NT2/D1 (cell line): ENCODE measurements around the gene P4HB.
A peak's percentile ranks its signal among the peaks of the same experiment; 100 is the strongest.

ENCODE experiments used
- DNase-seq: peaks from one replicate; pipeline ENCODE4 v3.0.0-alpha.2; 2011; ENCODE audit warnings: low read depth, low spot score
- H3K27me3 ChIP-seq: 2 replicates; pipeline ENCODE4 v1.6.0; 2011; ENCODE audit warnings: mild to moderate bottlenecking; ENCODE audit not compliant: insufficient read length, insufficient read depth
- H3K36me3 ChIP-seq: 2 replicates; pipeline ENCODE4 v1.6.1; 2011; ENCODE audit warnings: mild to moderate bottlenecking, low read length, mixed read lengths; ENCODE audit not compliant: insufficient read depth, insufficient read length
- H3K4me1 ChIP-seq: 2 replicates; pipeline ENCODE4 v1.5.1; 2011; ENCODE audit not compliant: insufficient read depth, insufficient read length
- H3K4me3 ChIP-seq: 2 replicates; pipeline ENCODE4 v1.5.1; 2011; ENCODE audit warnings: low read depth; ENCODE audit not compliant: insufficient read length
- H3K9ac ChIP-seq: 2 replicates; pipeline ENCODE4 v1.6.0; 2011; ENCODE audit warnings: low read depth; ENCODE audit not compliant: insufficient read length
- H3K9me3 ChIP-seq: 2 replicates; pipeline ENCODE4 v1.5.1; 2011; ENCODE audit warnings: mild to moderate bottlenecking, low read length; ENCODE audit not compliant: insufficient read depth
- SUZ12 ChIP-seq: IDR thresholded peaks from 2 replicates; pipeline ENCODE4 v1.6.1; 2011; ENCODE audit not compliant: insufficient read length, insufficient read depth; ENCODE audit errors: extremely low read depth
- YY1 ChIP-seq: IDR thresholded peaks from 2 replicates; pipeline ENCODE4 v1.6.1; 2011; ENCODE audit not compliant: insufficient read length, insufficient read depth
- ZNF274 ChIP-seq: IDR thresholded peaks from 2 replicates; pipeline ENCODE4 v1.6.1; 2011; ENCODE audit warnings: mild to moderate bottlenecking, low read depth, low read length

P4HB gene

GRCh38 chr17:81905424-81905875 lies 45.1 kb upstream of the P4HB start:
- Histone ChIP-seq H3K36me3 (peaks cover 63% of the 10 kb centered on the region), H3K9ac (no peak overlapping the region), H3K27me3 (peaks cover 21% of the 10 kb centered on the region), H3K4me1 (peaks cover 20% of the 10 kb centered on the region), H3K4me3 (no peak overlapping the region), H3K9me3 (no peaks in the 10 kb centered on the region)
- TF ChIP-seq SUZ12 (no peak), YY1 (no peak)
- no peak for DNase-seq

- Histone ChIP-seq H3K4me1 (peaks cover 18% of the 10 kb centered on the region), H3K9me3 (no peaks in the 10 kb centered on the region), H3K4me3 (no peak overlapping the region), H3K9ac (no peak overlapping the region), H3K36me3 (peaks cover 69% of the 10 kb centered on the region), H3K27me3 (peaks cover 16% of the 10 kb centered on the region)
- TF ChIP-seq YY1 (no peak), ZNF274 (no peak), SUZ12 (no peak)
- DNase-seq = no peak
Observed at GRCh38 chr17:81904600-81905423, 44.5 kb upstream of the P4HB start.

GRCh38 chr17:81903896-81904599 lies 43.7 kb upstream of the P4HB start:
- Histone ChIP-seq H3K36me3 (peaks cover 72% of the 10 kb centered on the region), H3K9ac (no peak overlapping the region), H3K4me1 (peaks cover 22% of the 10 kb centered on the region), H3K4me3 (no peak overlapping the region), H3K27me3 (peaks cover 16% of the 10 kb centered on the region), H3K9me3 (no peaks in the 10 kb centered on the region)
- TF ChIP-seq ZNF274 (no peak), SUZ12 (no peak), YY1 (no peak)
- no peak for DNase-seq

- Histone ChIP-seq H3K36me3 (peaks cover 68% of the 10 kb centered on the region), H3K9ac (no peak overlapping the region), H3K9me3 (no peaks in the 10 kb centered on the region), H3K27me3 (peaks cover 16% of the 10 kb centered on the region), H3K4me1 (peaks cover 23% of the 10 kb centered on the region), H3K4me3 (no peak overlapping the region)
- TF ChIP-seq ZNF274 = no peak
- no peak for TF ChIP-seq YY1
- no peak for TF ChIP-seq SUZ12
- DNase-seq = no peak
Observed at GRCh38 chr17:81903415-81903831, 43.1 kb upstream of the P4HB start.

GRCh38 chr17:81902653-81903414 lies 42.5 kb upstream of the P4HB start:
- peaks cover 62% of the 10 kb centered on the region for H3K36me3 ChIP-seq
- no peaks in the 10 kb centered on the region for H3K9me3 ChIP-seq
- peaks cover 16% of the 10 kb centered on the region for H3K27me3 ChIP-seq
- no peak for DNase-seq
- TF ChIP-seq SUZ12 = no peak
- no peak for TF ChIP-seq ZNF274
- no peak for TF ChIP-seq YY1
- peak overlapping the region; percentile 78 for H3K9ac ChIP-seq
- H3K4me1 ChIP-seq = peaks cover 27% of the 10 kb centered on the region
- peak overlapping the region; percentile 15 for H3K4me3 ChIP-seq

GRCh38 chr17:81902023-81902652 lies 41.8 kb upstream of the P4HB start, which contains the start of gene NPB:
Gene NPB, plus strand, starts transcription at chr17:81902238. Its CDS starts 40 bp downstream, at chr17:81902278.
- H3K4me3 ChIP-seq = peak within 1 kb of the TSS; percentile 22
- peak within 1 kb of the TSS; percentile 78 for H3K9ac ChIP-seq
- peaks cover 60% of the 10 kb centered on the region for H3K36me3 ChIP-seq
- no peaks in the 10 kb centered on the region for H3K9me3 ChIP-seq
- H3K27me3 ChIP-seq = peaks cover 16% of the 10 kb centered on the region
- TF ChIP-seq ZNF274 (no peak), YY1 (no peak), SUZ12 (no peak)
- no peak for DNase-seq
- H3K4me1 ChIP-seq = peaks cover 25% of the 10 kb centered on the region
